Activated naive CD4-positive, alpha-beta T cell treated with anti-CD3 and anti-CD28 coated beads, Interleukin-2, amount 50 U/mL, for 24 hours (primary cell): ENCODE results near the gene NYNRIN.
"Not testable (repeated sequence)": the region's sequence is repeated elsewhere in the genome, so short reads cannot be mapped to it uniquely, and the experiment has no call there.

Experiments used
- H3K27ac Mint-ChIP-seq: one replicate; pipeline ENCODE4 v1.8.0; 2021; ENCODE audit warnings: mild to moderate bottlenecking, mixed read lengths
- H3K27me3 Mint-ChIP-seq: one replicate; pipeline ENCODE4 v1.8.0; 2021; ENCODE audit warnings: mixed read lengths
- H3K36me3 Mint-ChIP-seq: one replicate; pipeline ENCODE4 v1.8.0; 2021; ENCODE audit warnings: mixed read lengths
- H3K4me1 Mint-ChIP-seq: one replicate; pipeline ENCODE4 v1.8.0; 2021; ENCODE audit warnings: mixed read lengths
- H3K4me3 Mint-ChIP-seq: one replicate; pipeline ENCODE4 v1.8.0; 2021; ENCODE audit warnings: mild to moderate bottlenecking, mixed read lengths
- H3K9me3 Mint-ChIP-seq: one replicate; pipeline ENCODE4 v1.8.0; 2021; ENCODE audit warnings: mixed read lengths

NYNRIN gene

DNA sequence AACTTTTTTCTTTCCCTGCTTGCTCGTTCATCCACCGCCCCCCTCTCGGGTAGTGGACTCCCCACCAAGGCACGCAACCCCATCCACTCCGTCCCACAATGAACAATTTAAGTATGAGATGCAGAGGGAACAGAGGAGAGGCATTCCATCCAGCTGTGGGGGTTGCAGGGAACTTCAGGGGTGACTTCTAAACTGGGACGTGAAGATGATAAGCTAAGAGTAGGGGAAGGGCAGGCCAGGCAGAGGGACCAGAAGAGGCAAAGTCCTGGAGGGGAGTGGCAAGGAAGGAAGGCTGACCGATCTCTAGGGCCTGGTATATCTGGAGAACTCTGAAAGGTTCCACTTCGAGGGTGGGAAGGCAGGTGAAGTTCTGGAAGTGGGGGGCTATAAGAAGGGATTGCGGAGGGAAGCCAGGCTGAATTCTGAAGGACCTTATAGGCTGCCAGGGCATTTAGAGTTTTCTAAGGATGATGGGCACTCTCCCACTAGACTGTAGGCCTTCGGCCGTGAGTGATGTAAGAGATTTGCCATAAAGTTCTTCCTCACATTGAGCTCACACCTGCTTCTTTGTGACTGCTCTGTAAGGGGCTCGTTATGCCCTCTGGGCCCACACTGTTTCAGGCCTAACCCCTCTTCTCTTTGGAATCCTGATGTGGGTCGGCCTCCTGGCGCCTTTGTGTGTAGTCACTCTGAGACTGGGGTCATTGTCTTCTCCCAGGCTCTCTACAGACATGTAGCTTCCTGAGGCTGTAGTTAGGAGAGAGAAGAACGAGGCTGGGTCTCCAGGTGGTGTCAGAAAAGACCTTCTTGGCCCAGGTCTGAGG, 18.7 kb upstream of the NYNRIN start:
- no peaks in the 10 kb centered on the region for H3K9me3 Mint-ChIP-seq
- H3K36me3 Mint-ChIP-seq, result no peaks in the 10 kb centered on the region
- H3K27ac Mint-ChIP-seq, result no peak overlapping the region
- no peaks in the 10 kb centered on the region for H3K4me1 Mint-ChIP-seq
- no peak overlapping the region for H3K4me3 Mint-ChIP-seq
- H3K27me3 Mint-ChIP-seq, result no peaks in the 10 kb centered on the region

DNA sequence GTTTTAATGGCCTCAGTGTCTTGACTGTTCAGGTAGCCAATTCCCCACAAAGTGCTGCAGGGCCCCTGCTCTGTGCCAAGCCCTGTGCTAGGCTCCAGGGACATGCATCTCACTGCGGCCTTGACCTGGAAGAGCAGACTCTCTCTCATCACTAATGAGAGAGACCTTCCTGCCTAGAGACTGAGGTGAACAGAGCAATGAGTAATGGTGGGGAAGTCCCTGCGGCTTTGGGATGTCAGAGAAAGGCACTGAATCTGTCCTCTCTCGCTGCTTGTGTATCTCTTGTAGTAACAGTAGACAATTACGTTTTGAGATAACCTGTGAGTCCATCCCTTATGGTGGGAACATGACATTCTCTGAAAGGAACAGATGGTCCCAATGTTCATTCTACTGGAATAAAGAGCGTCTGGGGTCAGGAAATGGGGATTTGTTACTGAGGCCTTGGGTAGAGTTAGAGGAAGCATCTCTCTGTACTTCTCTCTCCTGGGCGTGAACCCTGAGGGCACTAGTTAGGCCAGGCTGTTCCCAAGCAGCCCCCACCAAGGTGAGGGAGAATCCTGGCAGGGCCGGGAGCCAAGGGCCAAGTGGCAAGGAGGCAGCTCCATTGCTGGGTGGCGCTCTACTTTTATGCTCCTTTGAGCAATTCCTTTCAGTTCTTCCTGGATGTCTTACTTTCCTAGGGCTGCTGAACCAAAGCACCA, 17.3 kb upstream of the NYNRIN start:
- Mint-ChIP-seq H3K36me3 (no peaks in the 10 kb centered on the region), H3K27me3 (no peaks in the 10 kb centered on the region), H3K27ac (no peak overlapping the region), H3K9me3 (no peaks in the 10 kb centered on the region), H3K4me1 (no peaks in the 10 kb centered on the region), H3K4me3 (no peak overlapping the region)

DNA sequence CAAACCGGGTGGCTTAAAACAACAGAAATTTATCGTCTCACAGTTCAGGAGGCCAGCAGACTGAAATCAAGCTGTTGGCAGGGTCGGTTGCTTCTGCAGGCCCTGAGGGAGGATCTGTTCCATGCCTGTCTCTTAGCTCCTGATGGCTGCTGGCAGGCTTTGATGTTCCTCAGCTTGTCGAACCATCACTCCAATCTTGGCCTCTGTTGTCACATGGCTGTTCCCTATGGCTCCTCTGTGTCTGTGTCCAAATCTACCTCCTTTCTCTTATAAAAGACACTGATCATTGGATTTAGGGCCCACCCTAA, 16.8 kb upstream of the NYNRIN start:
- Mint-ChIP-seq H3K36me3 (no peaks in the 10 kb centered on the region), H3K27ac (no peak overlapping the region), H3K4me1 (no peaks in the 10 kb centered on the region), H3K9me3 (no peaks in the 10 kb centered on the region), H3K27me3 (no peaks in the 10 kb centered on the region), H3K4me3 (no peak overlapping the region)

DNA sequence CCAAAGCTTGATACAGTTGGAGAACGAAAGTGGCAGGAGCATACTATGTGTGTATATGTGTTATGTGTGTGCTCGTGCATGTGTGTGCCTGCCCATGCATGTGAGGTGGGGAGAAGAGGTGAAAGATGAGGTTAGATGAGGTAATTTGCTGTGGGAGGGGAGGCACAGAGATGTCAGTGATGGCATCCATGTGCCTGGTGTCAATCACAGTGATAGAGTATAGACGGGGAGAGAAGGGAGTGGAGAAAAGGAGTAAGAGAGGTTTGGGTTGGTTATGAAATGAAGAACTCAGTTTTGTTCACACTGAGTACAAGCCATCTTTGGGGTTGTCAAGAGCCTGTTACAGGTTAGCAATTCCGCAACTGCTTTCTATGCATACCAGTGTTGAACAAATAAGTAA, 14.6 kb upstream of the NYNRIN start:
- Mint-ChIP-seq H3K9me3 (no peaks in the 10 kb centered on the region), H3K36me3 (no peaks in the 10 kb centered on the region), H3K4me1 (no peaks in the 10 kb centered on the region), H3K27me3 (peaks cover 2% of the 10 kb centered on the region), H3K27ac (no peak overlapping the region), H3K4me3 (no peak overlapping the region)

DNA sequence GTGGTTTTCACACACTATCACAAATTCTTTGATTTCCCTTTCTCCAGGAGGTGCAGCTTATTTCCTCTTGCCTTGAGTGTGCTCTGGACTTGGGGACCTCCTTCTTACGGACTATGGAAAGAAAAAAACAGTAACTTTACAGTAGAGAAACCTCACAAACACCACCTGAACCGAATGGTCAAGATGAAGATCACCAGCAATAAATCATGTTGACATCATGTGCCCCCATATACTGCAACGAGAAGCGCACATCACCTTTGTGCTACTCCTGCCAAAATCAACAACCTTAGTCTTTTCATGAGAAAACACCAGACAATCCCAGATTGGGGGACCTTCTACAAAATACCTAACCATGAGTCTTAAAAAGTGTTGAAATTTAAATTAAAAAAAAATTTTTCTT, 13.3 kb upstream of the NYNRIN start:
- H3K9me3 Mint-ChIP-seq, result no peaks in the 10 kb centered on the region
- H3K36me3 Mint-ChIP-seq, result no peaks in the 10 kb centered on the region
- H3K27ac Mint-ChIP-seq, result no peak overlapping the region
- no peak overlapping the region for H3K4me3 Mint-ChIP-seq
- H3K4me1 Mint-ChIP-seq, result no peaks in the 10 kb centered on the region
- H3K27me3 Mint-ChIP-seq, result peaks cover 4% of the 10 kb centered on the region

DNA sequence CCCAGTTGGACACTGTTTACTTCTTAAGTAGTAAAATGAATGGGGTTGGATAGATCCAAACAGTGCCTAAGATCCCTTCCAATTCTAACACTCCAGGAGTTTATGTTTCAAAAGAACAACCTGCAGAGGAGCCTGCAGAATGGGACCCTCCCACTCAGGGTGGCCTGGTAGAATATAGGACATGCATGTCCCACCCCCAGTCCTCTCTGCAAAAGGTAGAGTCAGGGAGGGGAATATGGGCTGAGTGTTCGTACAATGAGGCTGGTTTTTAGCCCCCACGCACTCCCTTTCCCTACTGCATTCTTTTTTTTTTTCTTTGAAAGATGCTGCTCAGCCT, 11.8 kb upstream of the NYNRIN start:
- Mint-ChIP-seq H3K27ac (no peak overlapping the region), H3K36me3 (no peaks in the 10 kb centered on the region), H3K9me3 (no peaks in the 10 kb centered on the region), H3K27me3 (peaks cover 4% of the 10 kb centered on the region), H3K4me1 (no peaks in the 10 kb centered on the region), H3K4me3 (no peak overlapping the region)

DNA sequence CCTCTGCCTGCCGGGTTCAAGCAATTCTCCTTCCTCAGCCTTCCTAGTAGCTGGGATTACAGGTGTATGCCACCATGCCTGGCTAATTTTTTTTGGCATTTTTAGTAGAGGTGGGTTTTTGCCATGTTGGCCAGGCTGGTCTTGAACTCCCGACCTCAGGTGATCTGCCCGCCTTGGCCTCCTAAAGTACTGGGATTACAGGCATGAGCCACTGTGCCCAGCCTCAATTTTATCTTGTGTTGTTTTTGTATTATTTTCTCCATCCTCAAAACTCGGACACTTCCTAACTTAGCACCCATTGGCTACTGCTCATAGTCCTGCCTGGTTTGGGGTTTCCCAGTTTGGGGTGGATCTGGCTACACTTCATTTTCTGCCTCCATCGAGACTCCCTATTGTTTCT, 11.2 kb upstream of the NYNRIN start:
- H3K36me3 Mint-ChIP-seq, H3K27me3 Mint-ChIP-seq, H3K4me1 Mint-ChIP-seq, H3K4me3 Mint-ChIP-seq, H3K9me3 Mint-ChIP-seq, H3K27ac Mint-ChIP-seq: not testable (repeated sequence)

DNA sequence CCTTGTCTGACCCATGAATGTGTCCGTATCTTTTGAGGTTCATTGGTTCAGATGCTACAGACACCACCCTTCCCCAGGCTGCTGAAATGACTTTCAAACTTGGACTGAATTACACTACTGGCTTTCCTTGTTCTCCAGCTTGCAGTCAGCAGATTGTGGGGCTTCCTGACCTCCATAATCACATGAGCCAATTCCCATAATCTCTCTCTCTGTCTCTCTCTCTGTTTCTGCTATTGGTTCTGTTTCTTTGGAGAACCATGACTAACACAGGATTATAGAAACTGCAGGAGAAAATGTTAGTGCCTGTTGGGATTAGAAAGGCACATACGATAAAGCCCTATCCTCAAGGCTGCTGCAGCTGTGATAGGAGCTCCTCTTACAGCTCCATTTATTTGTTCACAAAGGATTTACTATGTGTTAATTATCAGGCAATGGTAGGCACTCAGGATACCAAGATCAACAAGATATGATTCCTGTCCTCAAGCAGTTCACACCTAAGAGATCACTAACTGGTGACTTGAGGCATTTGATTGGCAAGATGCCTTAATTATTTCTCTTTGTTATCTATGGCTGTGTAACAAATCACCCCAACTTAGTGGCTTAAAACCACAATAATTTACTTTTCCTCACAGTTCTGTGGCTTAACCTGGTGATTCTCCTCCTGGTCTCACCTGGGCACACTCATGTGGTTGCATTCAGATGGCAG, 10.2 kb upstream of the NYNRIN start:
- no peaks in the 10 kb centered on the region for H3K9me3 Mint-ChIP-seq
- H3K36me3 Mint-ChIP-seq, result no peaks in the 10 kb centered on the region
- peaks cover 6% of the 10 kb centered on the region for H3K27me3 Mint-ChIP-seq
- no peak overlapping the region for H3K4me3 Mint-ChIP-seq
- H3K4me1 Mint-ChIP-seq, result no peaks in the 10 kb centered on the region
- no peak overlapping the region for H3K27ac Mint-ChIP-seq

DNA sequence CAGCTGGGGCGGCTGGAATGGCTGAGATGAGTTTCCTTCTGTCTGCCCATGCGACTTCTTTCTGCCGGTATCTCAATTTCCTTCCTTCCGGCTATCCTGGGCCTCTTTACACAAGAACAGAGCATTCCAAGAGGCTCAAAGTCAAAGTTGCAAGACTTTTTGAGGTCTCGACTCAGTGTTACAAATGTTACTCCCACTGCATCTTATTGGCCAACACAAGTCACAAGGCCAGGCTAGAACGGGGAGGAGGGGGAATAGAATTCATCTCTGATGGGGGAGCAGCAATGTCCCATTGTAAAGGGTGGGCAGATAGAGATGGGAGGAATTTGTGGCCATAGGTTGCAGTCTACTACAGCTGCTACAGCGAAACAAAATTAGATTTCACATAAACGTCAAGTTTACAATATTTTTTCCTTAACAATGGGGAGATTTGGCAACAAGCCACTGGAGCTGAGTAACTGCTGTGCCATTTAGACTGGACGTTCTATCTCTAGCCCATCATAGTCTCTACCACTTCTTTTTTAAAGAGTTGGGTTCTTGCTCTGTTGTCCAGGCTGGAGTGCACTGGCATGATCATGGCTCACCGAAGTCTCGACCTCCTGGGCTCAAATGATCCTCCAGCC, 9.5 kb upstream of the NYNRIN start:
- no peaks in the 10 kb centered on the region for H3K4me1 Mint-ChIP-seq
- H3K36me3 Mint-ChIP-seq, result no peaks in the 10 kb centered on the region
- H3K27me3 Mint-ChIP-seq, result peaks cover 6% of the 10 kb centered on the region
- H3K9me3 Mint-ChIP-seq, result no peaks in the 10 kb centered on the region
- no peak overlapping the region for H3K27ac Mint-ChIP-seq
- H3K4me3 Mint-ChIP-seq, result no peak overlapping the region

DNA sequence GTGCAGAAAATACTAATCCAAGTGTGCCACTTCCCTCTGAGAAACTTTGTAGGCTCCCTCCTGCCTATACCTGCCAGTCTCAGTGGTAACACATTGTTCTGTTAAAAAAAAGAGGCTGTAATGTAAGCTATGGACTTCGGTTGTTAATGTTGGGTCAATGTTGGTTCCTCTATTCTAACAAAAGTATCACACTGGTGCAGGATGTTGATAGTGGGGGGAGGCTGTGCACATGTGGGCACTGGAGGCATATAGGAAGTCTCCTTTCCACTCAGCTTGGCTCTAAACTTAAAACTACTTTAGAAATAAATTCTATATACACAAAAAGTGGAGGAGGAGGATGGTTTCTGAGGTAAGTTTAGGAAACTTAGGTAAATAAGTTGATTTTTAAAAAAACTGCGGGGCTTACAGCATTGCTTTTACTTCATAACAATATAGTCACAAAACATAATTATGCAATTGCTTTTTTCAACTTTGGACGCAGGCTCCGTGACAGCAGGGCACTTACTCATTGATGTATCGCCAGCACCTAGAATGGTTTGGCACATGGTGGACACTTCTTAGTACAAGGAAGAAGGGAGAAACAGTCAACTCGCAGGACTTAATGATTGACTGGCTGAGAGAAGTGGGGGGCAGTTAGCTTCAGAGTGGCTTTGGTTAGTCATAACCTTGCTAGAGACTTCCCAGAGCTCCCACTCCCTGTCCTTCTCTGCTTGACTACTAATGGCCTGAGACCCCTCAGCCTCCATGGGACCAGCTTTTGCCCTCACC, 7.9 kb upstream of the NYNRIN start:
- no peaks in the 10 kb centered on the region for H3K9me3 Mint-ChIP-seq
- no peaks in the 10 kb centered on the region for H3K4me1 Mint-ChIP-seq
- no peak overlapping the region for H3K4me3 Mint-ChIP-seq
- no peaks in the 10 kb centered on the region for H3K36me3 Mint-ChIP-seq
- peaks cover 6% of the 10 kb centered on the region for H3K27me3 Mint-ChIP-seq
- no peak overlapping the region for H3K27ac Mint-ChIP-seq

DNA sequence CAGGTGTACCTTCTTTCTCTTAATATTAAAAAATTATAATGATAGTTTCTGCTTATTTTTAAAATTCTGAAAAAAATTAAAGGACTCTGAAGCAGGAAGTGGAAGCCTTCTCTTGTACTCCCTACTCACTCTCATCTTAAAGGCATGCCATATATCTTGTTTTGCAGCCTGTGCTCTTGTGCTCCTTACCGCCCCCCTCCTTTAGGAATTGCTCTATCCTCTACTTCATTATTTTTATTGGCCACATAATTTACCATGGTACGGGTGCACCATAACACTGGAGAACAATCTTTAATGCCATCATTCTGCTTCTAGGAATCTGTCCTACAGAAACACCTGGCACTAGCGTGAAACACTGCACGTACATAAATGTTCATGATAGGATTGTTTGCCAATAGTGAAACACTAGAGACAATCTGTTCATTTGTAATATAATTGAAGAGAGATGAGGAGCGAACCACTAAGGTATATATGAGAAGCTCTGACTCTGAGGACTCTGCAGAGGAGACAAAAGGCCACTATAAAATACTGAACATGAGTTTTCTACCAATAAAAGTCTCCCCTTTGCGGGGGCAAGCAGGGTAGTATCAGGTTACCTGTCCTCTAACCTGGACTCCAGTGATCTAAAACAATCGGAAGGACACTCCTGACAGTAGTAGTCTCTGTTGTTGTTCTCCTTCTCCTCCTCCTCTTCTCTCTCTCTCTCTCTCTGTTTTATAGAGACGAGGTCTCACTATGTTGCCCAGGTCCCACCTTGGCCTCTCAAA, 6.3 kb upstream of the NYNRIN start:
- Mint-ChIP-seq H3K9me3 (no peaks in the 10 kb centered on the region), H3K4me1 (no peaks in the 10 kb centered on the region), H3K27ac (no peak overlapping the region), H3K36me3 (no peaks in the 10 kb centered on the region), H3K4me3 (no peak overlapping the region), H3K27me3 (peaks cover 6% of the 10 kb centered on the region)

DNA sequence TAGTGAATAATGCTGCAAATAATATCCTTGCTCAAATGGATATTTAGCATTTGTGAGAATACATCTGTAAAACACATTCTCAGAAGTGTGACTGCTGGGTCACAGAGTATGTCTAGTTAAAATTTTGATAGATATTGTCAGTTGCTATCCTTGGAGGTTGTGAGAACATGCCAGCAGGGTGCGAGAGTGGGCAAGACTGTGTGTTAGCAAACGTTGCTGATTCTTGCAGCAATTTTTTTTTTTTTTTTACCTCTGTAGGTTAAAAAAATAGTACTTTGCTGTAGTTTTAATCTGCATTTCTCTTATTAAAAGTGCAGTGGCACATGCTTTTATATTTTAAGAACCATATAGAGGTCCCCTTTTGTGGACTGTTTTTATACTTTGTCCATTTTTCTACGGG, 4.5 kb upstream of the NYNRIN start:
- Mint-ChIP-seq H3K4me3 (no peak overlapping the region), H3K9me3 (no peaks in the 10 kb centered on the region), H3K36me3 (no peaks in the 10 kb centered on the region), H3K4me1 (peaks cover 2% of the 10 kb centered on the region), H3K27me3 (peaks cover 3% of the 10 kb centered on the region), H3K27ac (no peak overlapping the region)

DNA sequence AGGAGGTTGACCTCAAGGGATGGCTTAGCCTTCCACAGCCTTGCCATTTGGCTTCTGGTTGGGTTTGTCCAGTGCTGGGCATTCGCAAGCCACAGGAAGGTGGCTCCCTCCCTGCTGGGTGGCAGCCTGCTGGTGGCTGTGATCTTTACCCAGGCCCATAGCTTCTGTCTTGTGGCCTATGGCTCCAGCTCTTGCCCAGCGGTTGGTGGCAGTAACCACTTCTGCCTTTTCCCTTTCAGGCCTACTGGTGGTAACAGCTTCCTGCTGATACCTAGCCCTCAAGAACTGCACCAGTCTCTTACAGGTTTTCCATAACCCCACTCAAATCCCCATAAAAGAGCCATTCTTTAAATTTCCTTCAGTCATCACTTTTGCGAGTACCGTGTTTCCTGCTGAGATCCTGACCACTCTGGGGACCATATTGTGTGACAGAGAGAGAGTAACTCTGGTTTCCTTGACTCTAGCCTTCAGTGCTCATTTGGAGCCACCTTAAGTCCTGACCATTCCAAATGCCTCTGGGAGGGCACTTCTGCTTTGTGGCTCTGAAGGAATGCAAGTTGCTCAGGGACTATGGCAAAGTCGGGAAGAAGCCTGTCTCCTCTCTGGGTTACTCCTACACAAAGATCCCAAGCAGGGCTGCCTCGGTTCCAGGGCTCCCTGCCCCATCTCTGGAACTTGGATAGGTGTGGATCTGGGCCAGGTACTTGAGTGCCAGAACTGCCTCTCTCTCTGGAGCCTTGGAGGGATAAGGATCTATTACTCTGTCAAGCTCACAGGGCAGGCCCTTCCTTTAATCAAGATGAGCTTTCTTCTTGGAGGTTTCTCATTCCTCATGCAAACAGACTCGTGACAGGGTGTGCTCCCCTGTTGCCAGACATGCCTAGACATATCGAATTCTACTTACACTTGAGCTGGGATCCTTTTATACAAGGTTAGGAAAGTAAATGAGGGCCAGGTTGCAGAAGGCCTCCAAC, 2.9 kb upstream of the NYNRIN start:
- no peak overlapping the region for H3K27ac Mint-ChIP-seq
- H3K27me3 Mint-ChIP-seq, result peaks cover 2% of the 10 kb centered on the region
- H3K4me3 Mint-ChIP-seq, result no peak overlapping the region
- no peaks in the 10 kb centered on the region for H3K36me3 Mint-ChIP-seq
- H3K4me1 Mint-ChIP-seq, result peaks cover 11% of the 10 kb centered on the region
- no peaks in the 10 kb centered on the region for H3K9me3 Mint-ChIP-seq
